HCT116 (cell line): Measurements from ENCODE around the gene TRIM29. TPM values are rescaled to one million over a fixed set of nuclear protein-coding genes. Genes with fewer than 3 reads are reported as not detected.

Experiments used
- ATAC-seq: fragments of 200-7000 bp; cut with Tn5 transposase; 2 replicates; pipeline ENCODE4 v1.9.1; 2020; ENCODE audit warnings: mild to moderate bottlenecking, moderate library complexity
- BruUV-seq: library from RNA; stranded (reverse); fragments of 400-500 nt; replicated peaks from 2 replicates; lab custom pipeline; 2021; lab: Mats Ljungman, UMichigan
- CTCF ChIA-PET: fragments of 300-600 bp; sonication (Branson Sonifier 250); formaldehyde crosslinking; loops from one replicate; lab custom pipeline; 2021; ENCODE audit warnings: antibody characterized with exemption; lab: Charles Lee
- POLR2A ChIA-PET: fragments of 300-600, 350-600 bp; sonication (Branson Sonifier 250); formaldehyde crosslinking; loops from one replicate; lab custom pipeline; 2021; ENCODE audit warnings: antibody characterized with exemption; lab: Charles Lee
- RAD21 ChIA-PET, 2 experiments: fragments of 300-600 bp; sonication (Branson Sonifier 250); formaldehyde crosslinking; loops; one replicate each; lab custom pipeline; 2023; ENCODE audit warnings: low total read pairs in 2 of 2; ENCODE audit not compliant: uncharacterized antibody in 2 of 2, unreplicated experiment in 2 of 2, low non-redundant PET in 1 of 2; lab: Charles Lee
- DNase-seq: peaks from one replicate; pipeline ENCODE4 v3.0.0-alpha.2; 2010; ENCODE audit warnings: low read depth, low spot score
- H2AFZ ChIP-seq: fragments of 200-600 bp; shearing (Covaris generic), sonication (generic); 2 replicates; pipeline ENCODE4 v1.6.1; 2017; ENCODE audit warnings: low read depth, mixed run types, mixed read lengths, antibody characterized with exemption, low read length; ENCODE audit not compliant: poor library complexity, severe bottlenecking
- H3K27ac ChIP-seq: 2 replicates; pipeline ENCODE4 v1.5.1; 2012; ENCODE audit warnings: low read depth, low read length
- H3K27me3 ChIP-seq: fragments of 200-600 bp; sonication (generic); 2 replicates; pipeline ENCODE4 v1.6.1; 2016; ENCODE audit warnings: mixed run types, low read length, mixed read lengths; ENCODE audit not compliant: insufficient read depth
- H3K36me3 ChIP-seq, 2 experiments: fragments of 200-500 bp in 1 of 2; fragments of 200-600 bp in 1 of 2; sonication (Bioruptor generic) in 1 of 2; sonication (generic) in 1 of 2; 2 replicates each; pipeline versions ENCODE4 v1.5.1 to v1.6.1; 2014 to 2016; ENCODE audit warnings: low read length in 2 of 2, inconsistent platforms in 1 of 2, mixed read lengths in 1 of 2, mixed run types in 1 of 2; ENCODE audit not compliant: insufficient read depth in 2 of 2, control insufficient read depth in 1 of 2
- H3K4me1 ChIP-seq, 2 experiments: fragments of 200-600 bp in 1 of 2; sonication (generic) in 1 of 2; 2 replicates each; pipeline versions ENCODE4 v1.5.1 to v1.6.1; 2012 to 2017; ENCODE audit warnings: low read length in 2 of 2, inconsistent platforms in 1 of 2, mild to moderate bottlenecking in 1 of 2, mixed read lengths in 1 of 2, mixed run types in 1 of 2, moderate library complexity in 1 of 2; ENCODE audit not compliant: insufficient read depth in 2 of 2, control insufficient read depth in 1 of 2
- H3K4me2 ChIP-seq: fragments of 200-600 bp; sonication (generic); 2 replicates; pipeline ENCODE4 v1.6.1; 2017; ENCODE audit warnings: mixed run types, low read length, mixed read lengths
- H3K4me3 ChIP-seq, 2 experiments: fragments of 200-600 bp in 1 of 2; sonication (generic) in 1 of 2; replicated peaks in 1 of 2; 2 replicates each; pipeline ENCODE4 v1.5.1; 2011 to 2016; ENCODE audit warnings: low read length in 2 of 2, control low read depth in 1 of 2, low read depth in 1 of 2, mild to moderate bottlenecking in 1 of 2, mixed read lengths in 1 of 2, mixed run types in 1 of 2
- H3K79me2 ChIP-seq: fragments of 200-600 bp; sonication (generic); 2 replicates; pipeline ENCODE4 v1.6.1; 2017; ENCODE audit warnings: mild to moderate bottlenecking, mixed run types, low read length, moderate library complexity, mixed read lengths; ENCODE audit not compliant: insufficient read depth
- H3K9ac ChIP-seq: fragments of 200-600 bp; sonication (generic); 2 replicates; pipeline ENCODE4 v1.6.1; 2016; ENCODE audit warnings: low read length, mixed read lengths
- H3K9me2 ChIP-seq: fragments of 200-600 bp; sonication (generic), shearing (Covaris generic); 2 replicates; pipeline ENCODE4 v1.6.1; 2017; ENCODE audit warnings: mixed run types, mild to moderate bottlenecking, moderate library complexity; ENCODE audit not compliant: insufficient read depth
- H3K9me3 ChIP-seq, 2 experiments: fragments of 200-500 bp in 1 of 2; fragments of 200-600 bp in 1 of 2; sonication (Bioruptor generic) in 1 of 2; sonication (generic) in 1 of 2; 2 replicates each; pipeline ENCODE4 v1.6.1; 2014 to 2017; ENCODE audit warnings: low read length in 2 of 2, mixed read lengths in 2 of 2, inconsistent platforms in 1 of 2, low read depth in 1 of 2, mild to moderate bottlenecking in 1 of 2, mixed run types in 1 of 2, moderate library complexity in 1 of 2; ENCODE audit not compliant: control insufficient read depth in 1 of 2, insufficient read depth in 1 of 2
- H4K20me1 ChIP-seq: fragments of 200-600 bp; sonication (generic), shearing (Covaris generic); 2 replicates; pipeline ENCODE4 v1.6.1; 2017; ENCODE audit warnings: mixed run types, mild to moderate bottlenecking, moderate library complexity; ENCODE audit not compliant: insufficient read depth
- EZH2 ChIP-seq: fragments of 200-600 bp; sonication (generic); IDR thresholded peaks from 2 replicates; pipeline ENCODE4 v1.6.1; 2017; ENCODE audit warnings: antibody characterized with exemption, mixed run types
- MAX ChIP-seq: IDR thresholded peaks from 2 replicates; pipeline ENCODE4 v1.6.1; 2012
- POLR2A ChIP-seq: IDR thresholded peaks from 2 replicates; pipeline ENCODE4 v1.7.0; 2011; ENCODE audit warnings: borderline replicate concordance; ENCODE audit not compliant: insufficient read depth, insufficient read length; ENCODE audit errors: extremely low read depth
- RAD21 ChIP-seq: IDR thresholded peaks from 2 replicates; pipeline ENCODE4 v1.6.1; 2012; ENCODE audit warnings: low read depth, mild to moderate bottlenecking
- REST ChIP-seq: IDR thresholded peaks from 2 replicates; pipeline ENCODE4 v1.6.1; 2012; ENCODE audit warnings: low read depth
- YY1 ChIP-seq: IDR thresholded peaks from 2 replicates; pipeline ENCODE4 v1.6.1; 2011; ENCODE audit warnings: low read length, low read depth, moderate library complexity, mild to moderate bottlenecking; ENCODE audit not compliant: insufficient replicate concordance; ENCODE audit errors: extremely low read depth
- ZNF274 ChIP-seq: fragments of 200-500 bp; sonication (Bioruptor generic); IDR thresholded peaks from 2 replicates; pipeline ENCODE4 v1.6.1; 2014; ENCODE audit warnings: mild to moderate bottlenecking, low read depth, low read length, inconsistent platforms
- intact Hi-C: fragments of 100-400 bp; cut with micrococcal nuclease; formaldehyde crosslinking; loops from 2 replicates; pipeline ENCODE4 v1.10.0; 2022
- total RNA-seq: library from RNA; stranded (reverse); gene quantifications from one replicate; pipeline ENCODE4 v1.2.1, GENCODE V29; 2021; ENCODE audit not compliant: unreplicated experiment

The TRIM29 gene
- total RNA-seq, 1 experiment from 2014 or later, result 0.54 TPM

- H3K4me2 ChIP-seq, result no peak overlapping the region
- H3K9ac ChIP-seq, result no peak overlapping the region
- H3K4me3 ChIP-seq, result no peak overlapping the region
- CTCF ChIA-PET, result no interaction called here
- H3K79me2 ChIP-seq, result no peaks in the 10 kb centered on the region
- RAD21 ChIA-PET, result no interaction called here
- no peaks in the 10 kb centered on the region for H3K9me3 ChIP-seq
- H3K27me3 ChIP-seq, result no peaks in the 10 kb centered on the region; the same call in 1 of the 2 replicates
- ATAC-seq, result no peak; the same call in 1 of the 2 replicates
- H3K9me2 ChIP-seq, result no peaks in the 10 kb centered on the region
- BruUV-seq, result no TSS peak
- TF ChIP-seq POLR2A, result no peak
- no peak for TF ChIP-seq YY1
- TF ChIP-seq RAD21, result no peak
- no peak for TF ChIP-seq EZH2
- no peak for TF ChIP-seq ZNF274
- no peak for TF ChIP-seq REST
- TF ChIP-seq MAX, result no peak
- peaks cover 0 to 3% of the 10 kb centered on the region in 2 experiments; a peak in 1 of 4 replicates for H3K4me1 ChIP-seq
- intact Hi-C loops, result no loop called here
- H2AFZ ChIP-seq, result no peak overlapping the region
- no peaks in the 10 kb centered on the region for H3K36me3 ChIP-seq
- no peak for DNase-seq
- no peaks in the 10 kb centered on the region for H4K20me1 ChIP-seq
- POLR2A ChIA-PET, result no interaction called here
- H3K27ac ChIP-seq, result no peak overlapping the region
Measured at GRCh38 chr11:120130991-120131760, 6.7 kb downstream of the TRIM29 start.
